Measurements from ENCODE around the gene SLIT3. TPM values are rescaled to one million over a fixed set of nuclear protein-coding genes. Genes with fewer than 3 reads are reported as not detected.

The SLIT3 gene
- total and polyA plus RNA-seq, 2 experiments from 2014 or later = 0.59 to 0.71 TPM

- no peaks in the 10 kb centered on the region for H3K9me3 Mint-ChIP-seq
- H3K4me3 Mint-ChIP-seq = no peak overlapping the region
- H3K36me3 Mint-ChIP-seq (ENCODE audit: low read depth) = no peaks in the 10 kb centered on the region
- Histone ChIP-seq H3K4me3 (no peak overlapping the region), H3K4me2 (no peak overlapping the region), H3K4me1 (ENCODE audit: insufficient read depth) (peaks cover 29% of the 10 kb centered on the region), H3F3A (replicated peaks; ENCODE audit: low read depth) (no peaks in the 10 kb centered on the region), H3K36me3 (ENCODE audit: insufficient read depth) (no peaks in the 10 kb centered on the region), H3K27ac (ENCODE audit: low read depth) (no peak overlapping the region), H3K9me2 (ENCODE audit: insufficient read depth) (no peaks in the 10 kb centered on the region), H2AFZ (no peak overlapping the region), H4K20me1 (replicated peaks; ENCODE audit: insufficient read depth) (no peaks in the 10 kb centered on the region), H3K27me3 (ENCODE audit: insufficient read depth) (no peaks in the 10 kb centered on the region), H3K79me2 (replicated peaks; ENCODE audit: insufficient read depth) (no peaks in the 10 kb centered on the region)
- DNase-seq (ENCODE audit: low spot score) (no peak), ATAC-seq (no peak)
- H3K27ac Mint-ChIP-seq = no peak overlapping the region
- H3K27me3 Mint-ChIP-seq (ENCODE audit: insufficient read depth, low read depth, poor library complexity) = peaks cover 2% of the 10 kb centered on the region
- TF ChIP-seq, protein P1, sequence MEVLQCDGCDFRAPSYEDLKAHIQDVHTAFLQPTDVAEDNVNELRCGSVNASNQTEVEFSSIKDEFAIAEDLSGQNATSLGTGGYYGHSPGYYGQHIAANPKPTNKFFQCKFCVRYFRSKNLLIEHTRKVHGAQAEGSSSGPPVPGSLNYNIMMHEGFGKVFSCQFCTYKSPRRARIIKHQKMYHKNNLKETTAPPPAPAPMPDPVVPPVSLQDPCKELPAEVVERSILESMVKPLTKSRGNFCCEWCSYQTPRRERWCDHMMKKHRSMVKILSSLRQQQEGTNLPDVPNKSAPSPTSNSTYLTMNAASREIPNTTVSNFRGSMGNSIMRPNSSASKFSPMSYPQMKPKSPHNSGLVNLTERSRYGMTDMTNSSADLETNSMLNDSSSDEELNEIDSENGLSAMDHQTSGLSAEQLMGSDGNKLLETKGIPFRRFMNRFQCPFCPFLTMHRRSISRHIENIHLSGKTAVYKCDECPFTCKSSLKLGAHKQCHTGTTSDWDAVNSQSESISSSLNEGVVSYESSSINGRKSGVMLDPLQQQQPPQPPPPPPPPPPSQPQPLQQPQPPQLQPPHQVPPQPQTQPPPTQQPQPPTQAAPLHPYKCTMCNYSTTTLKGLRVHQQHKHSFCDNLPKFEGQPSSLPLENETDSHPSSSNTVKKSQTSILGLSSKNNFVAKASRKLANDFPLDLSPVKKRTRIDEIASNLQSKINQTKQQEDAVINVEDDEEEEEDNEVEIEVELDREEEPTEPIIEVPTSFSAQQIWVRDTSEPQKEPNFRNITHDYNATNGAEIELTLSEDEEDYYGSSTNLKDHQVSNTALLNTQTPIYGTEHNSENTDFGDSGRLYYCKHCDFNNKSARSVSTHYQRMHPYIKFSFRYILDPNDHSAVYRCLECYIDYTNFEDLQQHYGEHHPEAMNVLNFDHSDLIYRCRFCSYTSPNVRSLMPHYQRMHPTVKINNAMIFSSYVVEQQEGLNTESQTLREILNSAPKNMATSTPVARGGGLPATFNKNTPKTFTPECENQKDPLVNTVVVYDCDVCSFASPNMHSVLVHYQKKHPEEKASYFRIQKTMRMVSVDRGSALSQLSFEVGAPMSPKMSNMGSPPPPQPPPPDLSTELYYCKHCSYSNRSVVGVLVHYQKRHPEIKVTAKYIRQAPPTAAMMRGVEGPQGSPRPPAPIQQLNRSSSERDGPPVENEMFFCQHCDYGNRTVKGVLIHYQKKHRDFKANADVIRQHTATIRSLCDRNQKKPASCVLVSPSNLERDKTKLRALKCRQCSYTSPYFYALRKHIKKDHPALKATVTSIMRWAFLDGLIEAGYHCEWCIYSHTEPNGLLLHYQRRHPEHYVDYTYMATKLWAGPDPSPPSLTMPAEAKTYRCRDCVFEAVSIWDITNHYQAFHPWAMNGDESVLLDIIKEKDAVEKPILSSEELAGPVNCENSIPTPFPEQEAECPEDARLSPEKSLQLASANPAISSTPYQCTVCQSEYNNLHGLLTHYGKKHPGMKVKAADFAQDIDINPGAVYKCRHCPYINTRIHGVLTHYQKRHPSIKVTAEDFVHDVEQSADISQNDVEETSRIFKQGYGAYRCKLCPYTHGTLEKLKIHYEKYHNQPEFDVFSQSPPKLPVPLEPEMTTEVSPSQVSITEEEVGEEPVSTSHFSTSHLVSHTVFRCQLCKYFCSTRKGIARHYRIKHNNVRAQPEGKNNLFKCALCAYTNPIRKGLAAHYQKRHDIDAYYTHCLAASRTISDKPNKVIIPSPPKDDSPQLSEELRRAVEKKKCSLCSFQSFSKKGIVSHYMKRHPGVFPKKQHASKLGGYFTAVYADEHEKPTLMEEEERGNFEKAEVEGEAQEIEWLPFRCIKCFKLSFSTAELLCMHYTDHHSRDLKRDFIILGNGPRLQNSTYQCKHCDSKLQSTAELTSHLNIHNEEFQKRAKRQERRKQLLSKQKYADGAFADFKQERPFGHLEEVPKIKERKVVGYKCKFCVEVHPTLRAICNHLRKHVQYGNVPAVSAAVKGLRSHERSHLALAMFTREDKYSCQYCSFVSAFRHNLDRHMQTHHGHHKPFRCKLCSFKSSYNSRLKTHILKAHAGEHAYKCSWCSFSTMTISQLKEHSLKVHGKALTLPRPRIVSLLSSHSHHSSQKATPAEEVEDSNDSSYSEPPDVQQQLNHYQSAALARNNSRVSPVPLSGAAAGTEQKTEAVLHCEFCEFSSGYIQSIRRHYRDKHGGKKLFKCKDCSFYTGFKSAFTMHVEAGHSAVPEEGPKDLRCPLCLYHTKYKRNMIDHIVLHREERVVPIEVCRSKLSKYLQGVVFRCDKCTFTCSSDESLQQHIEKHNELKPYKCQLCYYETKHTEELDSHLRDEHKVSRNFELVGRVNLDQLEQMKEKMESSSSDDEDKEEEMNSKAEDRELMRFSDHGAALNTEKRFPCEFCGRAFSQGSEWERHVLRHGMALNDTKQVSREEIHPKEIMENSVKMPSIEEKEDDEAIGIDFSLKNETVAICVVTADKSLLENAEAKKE (CRISPR knock-in tag; IDR thresholded peaks at IDR 0.05) = no peak
- H3K4me1 Mint-ChIP-seq = peaks cover 33% of the 10 kb centered on the region
Observed at GRCh38 chr5:168979135-168979534, 321.8 kb downstream of the SLIT3 start.

DNA sequence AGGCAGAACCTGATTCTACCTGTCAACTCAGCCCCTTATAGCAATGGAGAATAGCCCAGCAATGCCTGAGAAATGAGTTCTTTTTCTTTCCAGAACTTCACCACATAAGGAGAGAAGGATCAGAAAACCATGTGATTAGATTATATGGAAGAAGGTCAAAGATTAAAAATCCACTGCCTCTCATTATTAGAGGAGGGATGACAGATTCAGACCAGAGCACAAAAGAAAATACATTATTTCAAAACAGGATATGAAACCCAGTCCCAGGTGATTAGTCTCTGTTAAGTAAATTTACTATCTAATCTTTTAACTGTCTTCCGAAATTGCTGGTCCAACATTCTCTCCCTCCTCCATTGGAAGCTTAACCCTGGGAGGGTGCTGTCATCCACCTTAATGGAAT is 322.4 kb downstream of the SLIT3 start:
- Mint-ChIP-seq H3K9me3 (no peaks in the 10 kb centered on the region), H3K27me3 (ENCODE audit: insufficient read depth, low read depth, poor library complexity) (peaks cover 2% of the 10 kb centered on the region), H3K4me3 (no peak overlapping the region), H3K27ac (no peak overlapping the region), H3K4me1 (peaks cover 30% of the 10 kb centered on the region), H3K36me3 (ENCODE audit: low read depth) (no peaks in the 10 kb centered on the region)
- Histone ChIP-seq H3K4me2 (no peak overlapping the region), H3F3A (replicated peaks; ENCODE audit: low read depth) (no peaks in the 10 kb centered on the region), H3K27me3 (ENCODE audit: insufficient read depth) (no peaks in the 10 kb centered on the region), H3K79me2 (replicated peaks; ENCODE audit: insufficient read depth) (no peaks in the 10 kb centered on the region), H3K36me3 (ENCODE audit: insufficient read depth) (no peaks in the 10 kb centered on the region), H4K20me1 (replicated peaks; ENCODE audit: insufficient read depth) (no peaks in the 10 kb centered on the region), H3K4me1 (ENCODE audit: insufficient read depth) (peaks cover 26% of the 10 kb centered on the region), H3K4me3 (no peak overlapping the region), H3K27ac (ENCODE audit: low read depth) (no peak overlapping the region), H2AFZ (no peak overlapping the region), H3K9me2 (ENCODE audit: insufficient read depth) (no peaks in the 10 kb centered on the region)
- no peak for ATAC-seq
- TF ChIP-seq STAT1 (IDR thresholded peaks at IDR 0.05; ENCODE audit: unreplicated experiment) (no peak), ZNF331 (CRISPR knock-in tag; IDR thresholded peaks at IDR 0.05; ENCODE audit: low read depth) (no peak), POLR2AphosphoS5 (IDR thresholded peaks at IDR 0.05; ENCODE audit: low read depth) (no peak)
- TF ChIP-seq, protein P2, sequence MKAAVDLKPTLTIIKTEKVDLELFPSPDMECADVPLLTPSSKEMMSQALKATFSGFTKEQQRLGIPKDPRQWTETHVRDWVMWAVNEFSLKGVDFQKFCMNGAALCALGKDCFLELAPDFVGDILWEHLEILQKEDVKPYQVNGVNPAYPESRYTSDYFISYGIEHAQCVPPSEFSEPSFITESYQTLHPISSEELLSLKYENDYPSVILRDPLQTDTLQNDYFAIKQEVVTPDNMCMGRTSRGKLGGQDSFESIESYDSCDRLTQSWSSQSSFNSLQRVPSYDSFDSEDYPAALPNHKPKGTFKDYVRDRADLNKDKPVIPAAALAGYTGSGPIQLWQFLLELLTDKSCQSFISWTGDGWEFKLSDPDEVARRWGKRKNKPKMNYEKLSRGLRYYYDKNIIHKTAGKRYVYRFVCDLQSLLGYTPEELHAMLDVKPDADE (IDR thresholded peaks at IDR 0.05) = no peak
- no peak for DNase-seq (ENCODE audit: low spot score)

Data from GM23338 (cell line).